Upper lobe of left lung (tissue), 6 donors: Measurements from ENCODE around the gene DNAH8. TPM values are rescaled to one million over a fixed set of nuclear protein-coding genes. Genes with fewer than 3 reads are reported as not detected.

ENCODE experiments used
- ATAC-seq, 2 donors: fragments of 200-7000 bp; cut with Tn5 transposase; one replicate each; pipeline ENCODE4 v1.9.1; 2022; ENCODE audit warnings: mild to moderate bottlenecking in 2 of 2, moderate library complexity in 2 of 2; ENCODE audit not compliant: low FRiP score in 2 of 2
- DNase-seq, 2 donors: peaks; one replicate each; pipeline ENCODE4 v3.0.0-alpha.2; 2019 to 2020
- H3K27ac ChIP-seq, 4 donors: fragments of 200-600 bp; sonication (generic); one replicate each; pipeline ENCODE4 v1.5.1; 2016 to 2019
- H3K27me3 ChIP-seq, 4 donors: fragments of 200-600 bp; sonication (generic); one replicate each; pipeline ENCODE4 v1.5.1; 2017 to 2019
- H3K36me3 ChIP-seq, 4 donors: fragments of 200-600 bp; sonication (generic); one replicate each; pipeline ENCODE4 v1.5.1; 2016 to 2019
- H3K4me1 ChIP-seq, 4 donors: fragments of 200-600 bp; sonication (generic); one replicate each; pipeline ENCODE4 v1.5.1; 2018 to 2019
- H3K4me3 ChIP-seq, 4 donors: fragments of 200-600 bp; sonication (generic); one replicate each; pipeline ENCODE4 v1.5.1; 2017 to 2019; ENCODE audit warnings: mild to moderate bottlenecking in 2 of 4, moderate library complexity in 1 of 4
- H3K9me3 ChIP-seq, 4 donors: fragments of 200-600 bp; sonication (generic); one replicate each; pipeline ENCODE4 v1.5.1; 2018 to 2019
- EP300 ChIP-seq, 4 donors: sonication (generic); formaldehyde crosslinking; IDR thresholded peaks; one replicate each; pipeline ENCODE4 v1.5.1; 2017; ENCODE audit warnings: antibody characterized with exemption in 4 of 4, control low read depth in 2 of 4
- POLR2A ChIP-seq, 4 donors: fragments of 450-650 bp; IDR thresholded peaks; one replicate each; pipeline ENCODE4 v1.5.1; 2016 to 2017; ENCODE audit warnings: antibody characterized with exemption in 4 of 4, mild to moderate bottlenecking in 2 of 4
- POLR2AphosphoS5 ChIP-seq, 2 donors: sonication (generic); formaldehyde crosslinking; IDR thresholded peaks; one replicate each; pipeline ENCODE4 v1.5.1; 2017; ENCODE audit warnings: antibody characterized with exemption in 2 of 2
- WGBS, 2 donors: methylation state at CpG; one replicate each; pipeline ENCODE4 v1.1.5; 2017 to 2018; 5-methylcytosine and 5-hydroxymethylcytosine counted together
- total RNA-seq, 6 donors: library from RNA; depleted of rRNA in 4 of 6; stranded (reverse); fragments of >200 nt in 4 of 6; gene quantifications; one replicate each; pipeline versions ENCODE4 v1.1.0 to v1.2.1, GENCODE V29; 2016 to 2021
- TF ChIP-seq, protein P1 (sequence below), 6 experiments: fragments of 450-650 bp in 4 of 6; fragments of 200-600 bp in 2 of 6; sonication (generic) in 2 of 6; IDR thresholded peaks; one replicate each; pipeline ENCODE4 v1.5.1; 2016 to 2019; ENCODE audit warnings: antibody characterized with exemption in 6 of 6
- donor health status: DM: no; HTN: no; CAD: no; lungs with moderate emphysema.
- donor health status: DM: no; HTN: yes; CAD: no; lungs with severe emphysema.

DNAH8 gene
- total RNA-seq, 6 donors from 2014 or later = under 0.01 to 0.24 (median 0.15) TPM; not detected in 2

DNA sequence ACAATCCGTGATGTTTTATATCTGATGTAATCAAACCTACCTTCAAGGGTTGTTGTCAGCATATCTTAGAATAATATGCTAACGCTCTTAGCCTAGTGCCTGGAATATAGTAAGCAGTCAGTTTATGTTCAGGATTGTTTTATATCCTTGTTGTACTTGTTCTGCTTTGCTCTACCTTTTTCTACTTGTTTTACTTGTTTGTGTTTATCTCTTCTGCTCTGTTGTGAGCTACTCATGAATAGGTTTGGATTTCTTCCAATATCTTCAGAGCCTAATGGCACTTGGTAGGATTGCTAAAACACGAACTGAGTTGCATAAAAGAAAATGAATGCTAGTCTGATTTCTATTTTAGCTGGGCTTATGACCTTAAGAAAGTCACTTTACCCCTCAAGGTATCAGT, 40.1 kb downstream of the DNAH8 start:
- WGBS, 2 donors = 58% methylated on average over 3 of the region's 3 CpGs
- DNase-seq (no peak), ATAC-seq (no peak)
- Histone ChIP-seq H3K4me3 (no peak overlapping the region), H3K27ac (no peak overlapping the region), H3K4me1 (no peaks in the 10 kb centered on the region), H3K36me3 (no peaks in the 10 kb centered on the region), H3K9me3 (no peaks in the 10 kb centered on the region), H3K27me3 (no peaks in the 10 kb centered on the region)
- TF ChIP-seq, protein P1, sequence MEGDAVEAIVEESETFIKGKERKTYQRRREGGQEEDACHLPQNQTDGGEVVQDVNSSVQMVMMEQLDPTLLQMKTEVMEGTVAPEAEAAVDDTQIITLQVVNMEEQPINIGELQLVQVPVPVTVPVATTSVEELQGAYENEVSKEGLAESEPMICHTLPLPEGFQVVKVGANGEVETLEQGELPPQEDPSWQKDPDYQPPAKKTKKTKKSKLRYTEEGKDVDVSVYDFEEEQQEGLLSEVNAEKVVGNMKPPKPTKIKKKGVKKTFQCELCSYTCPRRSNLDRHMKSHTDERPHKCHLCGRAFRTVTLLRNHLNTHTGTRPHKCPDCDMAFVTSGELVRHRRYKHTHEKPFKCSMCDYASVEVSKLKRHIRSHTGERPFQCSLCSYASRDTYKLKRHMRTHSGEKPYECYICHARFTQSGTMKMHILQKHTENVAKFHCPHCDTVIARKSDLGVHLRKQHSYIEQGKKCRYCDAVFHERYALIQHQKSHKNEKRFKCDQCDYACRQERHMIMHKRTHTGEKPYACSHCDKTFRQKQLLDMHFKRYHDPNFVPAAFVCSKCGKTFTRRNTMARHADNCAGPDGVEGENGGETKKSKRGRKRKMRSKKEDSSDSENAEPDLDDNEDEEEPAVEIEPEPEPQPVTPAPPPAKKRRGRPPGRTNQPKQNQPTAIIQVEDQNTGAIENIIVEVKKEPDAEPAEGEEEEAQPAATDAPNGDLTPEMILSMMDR (IDR thresholded peaks at IDR 0.05) = no peak
- TF ChIP-seq POLR2AphosphoS5 (IDR thresholded peaks at IDR 0.05) (no peak), EP300 (IDR thresholded peaks at IDR 0.05) (no peak), POLR2A (IDR thresholded peaks at IDR 0.05) (no peak)

DNA sequence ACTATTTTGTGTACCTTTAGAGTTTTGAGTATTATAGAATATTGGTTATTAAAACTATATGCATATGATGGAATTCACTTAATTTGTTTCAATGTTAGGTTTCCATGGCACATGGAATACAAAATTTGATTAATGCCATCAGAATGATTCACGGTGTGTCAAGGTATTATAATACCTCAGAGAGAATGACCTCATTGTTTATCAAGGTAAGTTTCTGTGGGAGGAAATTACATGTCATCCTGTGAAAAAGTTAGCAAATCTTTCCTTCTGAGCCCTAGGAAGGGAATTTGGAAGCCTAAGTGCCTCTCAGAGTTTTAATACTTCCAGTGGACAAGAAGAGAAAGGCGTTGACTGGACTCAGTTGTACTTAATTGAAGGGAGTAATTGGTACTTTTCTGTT, 40.8 kb downstream of the DNAH8 start:
- H3K27me3 ChIP-seq = no peaks in the 10 kb centered on the region
- no peak overlapping the region for H3K4me3 ChIP-seq
- H3K4me1 ChIP-seq = no peaks in the 10 kb centered on the region
- DNase-seq (no peak), ATAC-seq (no peak)
- WGBS, 2 donors = 81 to 89% methylated on average over 2 of the region's 2 CpGs
- no peak for TF ChIP-seq EP300 (IDR thresholded peaks at IDR 0.05)
- no peak for TF ChIP-seq POLR2AphosphoS5 (IDR thresholded peaks at IDR 0.05)
- no peak for TF ChIP-seq POLR2A (IDR thresholded peaks at IDR 0.05)
- TF ChIP-seq, protein P1 (IDR thresholded peaks at IDR 0.05) = no peak
- no peaks in the 10 kb centered on the region for H3K9me3 ChIP-seq
- H3K36me3 ChIP-seq = no peaks in the 10 kb centered on the region
- H3K27ac ChIP-seq = no peak overlapping the region

DNA sequence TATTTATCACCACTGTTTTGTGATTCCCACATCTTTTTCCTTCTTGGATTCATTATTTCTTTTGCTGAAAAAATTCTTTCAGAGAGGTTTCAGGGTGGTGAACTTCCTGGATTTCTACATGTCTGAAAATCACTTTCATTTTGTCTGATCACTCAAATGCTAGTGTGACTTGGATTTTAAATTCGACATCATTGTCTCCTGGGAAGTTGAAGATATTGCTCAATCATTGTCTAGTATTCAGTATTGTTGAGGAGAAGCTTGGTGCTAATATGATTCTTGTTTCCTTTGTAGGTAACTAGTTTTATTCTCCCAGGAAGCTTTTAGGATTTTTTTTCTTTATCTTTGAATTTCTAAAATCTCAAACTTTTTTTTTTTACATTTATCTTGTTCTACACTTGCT, 45.0 kb downstream of the DNAH8 start:
- Histone ChIP-seq H3K4me3 (no peak overlapping the region), H3K27ac (no peak overlapping the region), H3K9me3 (no peaks in the 10 kb centered on the region), H3K36me3 (no peaks in the 10 kb centered on the region), H3K27me3 (no peaks in the 10 kb centered on the region), H3K4me1 (no peaks in the 10 kb centered on the region)
- 81 to 82% methylated on average over 1 of the region's 1 CpG for WGBS, 2 donors
- TF ChIP-seq EP300 (IDR thresholded peaks at IDR 0.05) = no peak
- TF ChIP-seq, protein P1 (IDR thresholded peaks at IDR 0.05) = no peak
- TF ChIP-seq POLR2A (IDR thresholded peaks at IDR 0.05) = no peak
- TF ChIP-seq POLR2AphosphoS5 (IDR thresholded peaks at IDR 0.05) = no peak
- no peak for ATAC-seq
- DNase-seq = no peak

DNA sequence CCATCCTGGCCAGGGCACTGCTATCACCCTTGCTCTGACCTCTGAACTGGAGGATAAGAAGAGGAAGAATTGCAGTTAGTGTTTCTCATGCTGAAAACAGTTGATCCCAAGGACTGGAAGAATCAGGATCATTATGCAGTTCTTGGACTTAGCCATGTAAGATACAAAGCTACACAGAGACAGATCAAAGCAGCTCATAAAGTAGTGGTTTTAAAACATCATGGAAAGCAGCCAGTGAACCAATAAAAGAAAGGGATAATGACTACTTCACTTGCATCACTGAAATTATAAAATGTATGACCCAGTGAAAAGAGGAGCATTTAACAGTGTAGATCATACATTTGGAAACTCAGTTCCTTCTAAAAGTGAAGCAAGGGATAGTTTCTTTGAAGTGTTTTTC, 47.7 kb downstream of the DNAH8 start:
- TF ChIP-seq POLR2AphosphoS5 (IDR thresholded peaks at IDR 0.05) (no peak), POLR2A (IDR thresholded peaks at IDR 0.05) (no peak), EP300 (IDR thresholded peaks at IDR 0.05) (no peak)
- TF ChIP-seq, protein P1 (IDR thresholded peaks at IDR 0.05) = no peak
- Histone ChIP-seq H3K27ac (no peak overlapping the region), H3K27me3 (no peaks in the 10 kb centered on the region), H3K36me3 (no peaks in the 10 kb centered on the region), H3K4me1 (no peaks in the 10 kb centered on the region), H3K9me3 (no peaks in the 10 kb centered on the region), H3K4me3 (no peak overlapping the region)
- DNase-seq (no peak), ATAC-seq (no peak)

DNA sequence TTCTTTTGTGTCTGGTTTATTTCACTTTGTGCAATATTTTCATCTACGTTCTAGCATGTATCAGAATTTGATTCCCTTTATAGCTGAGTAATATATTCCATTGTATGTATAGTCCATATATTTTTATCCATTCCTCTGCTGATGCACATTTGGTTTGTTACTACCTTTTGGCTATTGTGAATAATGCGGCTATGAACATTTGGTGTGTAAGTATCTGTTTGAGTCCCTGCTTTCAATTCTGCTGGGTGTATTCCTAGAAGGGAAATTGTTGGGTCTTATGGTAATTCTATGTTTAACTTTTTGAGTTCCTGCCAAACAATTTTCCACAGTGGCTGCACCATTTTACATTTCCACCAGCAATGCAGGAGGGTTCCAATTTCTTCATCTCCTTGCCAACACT, 52.4 kb downstream of the DNAH8 start:
- no peak for ATAC-seq
- Histone ChIP-seq H3K36me3 (no peaks in the 10 kb centered on the region), H3K4me3 (no peak overlapping the region), H3K27ac (no peak overlapping the region), H3K9me3 (peaks cover 0 to 6% (median 1%) of the 10 kb centered on the region in 4 donors), H3K4me1 (peaks cover 0 to 10% (median 6%) of the 10 kb centered on the region in 4 donors), H3K27me3 (no peaks in the 10 kb centered on the region)
- TF ChIP-seq, protein P1 (IDR thresholded peaks at IDR 0.05) = no peak
- no peak for TF ChIP-seq EP300 (IDR thresholded peaks at IDR 0.05)
- no peak for TF ChIP-seq POLR2A (IDR thresholded peaks at IDR 0.05)
- no peak for TF ChIP-seq POLR2AphosphoS5 (IDR thresholded peaks at IDR 0.05)
- WGBS, 2 donors = 92 to 93% methylated on average over 2 of the region's 2 CpGs
- no peak for DNase-seq
